HG02610 (cell line): ENCODE results near the gene GRM8.

Source experiments
- ATAC-seq: cut with Tn5 transposase; IDR thresholded peaks from one replicate; pipeline ENCODE4 v1.9.1; 2021; ENCODE audit warnings: mild to moderate bottlenecking, moderate library complexity; ENCODE audit not compliant: unreplicated experiment

GRM8 gene

DNA sequence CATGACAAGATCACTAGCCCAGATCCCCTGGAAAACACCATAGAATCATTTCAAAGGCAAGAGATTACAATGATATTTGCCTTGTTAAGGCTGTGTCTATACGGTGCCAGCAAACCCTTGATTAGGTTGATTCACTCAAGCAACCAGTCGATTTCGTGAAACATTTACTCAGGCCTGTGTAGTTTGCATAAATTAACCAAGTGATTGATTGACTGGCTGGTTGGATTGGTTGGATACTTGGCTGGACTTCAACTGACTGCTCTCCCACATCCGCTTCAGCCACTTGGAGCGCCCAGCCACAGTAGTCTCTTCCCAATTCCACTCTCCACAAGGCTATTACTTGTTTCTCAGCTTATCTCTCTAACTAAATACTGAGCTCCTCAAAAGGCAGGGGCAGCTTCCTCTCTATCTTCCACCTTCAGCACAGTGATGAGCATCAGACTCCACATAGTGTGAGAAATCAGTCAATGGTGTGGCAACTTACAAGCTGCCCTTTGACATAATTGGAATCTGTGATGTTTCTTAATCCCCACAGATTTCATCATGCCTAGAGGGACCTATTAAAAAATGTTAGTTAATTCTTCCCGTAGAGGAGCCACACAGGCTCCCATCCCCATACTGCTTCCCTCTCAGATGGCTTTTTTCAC, 217.4 kb downstream of the GRM8 start:
- ATAC-seq, result no peak

GRCh38 chr7:127034186-127034806, 218.4 kb downstream of the GRM8 start:
- no peak for ATAC-seq

DNA sequence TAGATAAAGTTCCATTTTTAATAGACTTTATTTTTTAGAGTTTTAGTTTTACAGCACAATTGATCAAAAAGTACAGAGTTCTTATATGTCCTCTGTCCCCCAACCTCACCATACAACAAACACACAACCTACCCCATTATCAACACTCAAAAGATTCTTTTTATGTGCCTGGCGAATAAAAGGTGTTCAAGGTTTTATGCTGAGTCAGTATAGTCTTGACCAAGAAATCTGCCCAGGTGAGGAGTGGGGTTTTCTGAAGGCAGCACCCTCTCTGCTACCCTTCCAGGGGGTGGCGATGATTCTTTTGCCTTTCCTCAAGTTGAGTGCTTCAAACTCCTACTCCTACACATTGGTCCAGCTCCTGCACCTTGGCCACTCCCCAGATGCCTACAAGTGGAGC, 222.9 kb downstream of the GRM8 start:
- ATAC-seq, result no peak

- ATAC-seq, result no peak
These were observed 230.9 kb downstream of the GRM8 start for GRCh38 chr7:127021857-127022256.

GRCh38 chr7:127021019-127021738, 231.6 kb downstream of the GRM8 start:
- no peak for ATAC-seq

DNA sequence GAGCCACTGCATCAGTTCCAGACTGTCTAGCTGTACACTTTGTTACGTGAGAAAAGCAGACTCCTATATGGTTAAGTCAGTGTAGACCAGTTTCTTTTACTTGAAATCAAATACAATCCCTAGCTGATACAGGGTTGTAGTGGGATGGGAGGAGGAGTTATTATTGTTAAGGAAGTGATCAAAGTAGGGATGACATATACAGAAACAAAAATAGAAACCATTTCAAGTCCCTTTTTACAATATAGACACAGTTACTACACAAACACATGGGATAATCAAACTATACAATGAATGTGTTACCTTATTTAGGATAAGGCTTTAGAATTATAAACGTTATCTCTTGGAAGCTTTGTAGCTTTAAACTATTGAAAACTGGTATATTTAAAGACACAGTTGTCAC, 233.9 kb downstream of the GRM8 start:
- no peak for ATAC-seq

GRCh38 chr7:127017196-127017595, 235.5 kb downstream of the GRM8 start:
- ATAC-seq, result no peak

DNA sequence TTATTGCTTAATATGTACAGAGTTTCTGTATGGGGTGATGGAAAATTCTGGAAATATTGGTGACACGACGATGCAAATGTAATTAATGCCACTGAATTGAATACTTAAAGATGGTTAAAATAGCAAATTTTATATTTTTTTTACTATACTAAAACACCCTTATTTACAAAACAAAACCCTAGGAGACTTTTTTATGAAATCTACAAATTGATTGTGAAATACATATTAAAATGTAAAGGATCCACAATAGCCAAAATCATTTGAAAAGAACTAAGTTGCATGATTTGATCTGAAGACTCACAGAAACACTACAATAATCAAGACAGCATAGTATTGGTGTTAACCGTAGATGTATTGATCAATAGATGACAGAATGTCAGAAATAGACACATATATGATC, 252.0 kb downstream of the GRM8 start:
- no peak for ATAC-seq

- ATAC-seq, result no peak
These were observed 256.1 kb downstream of the GRM8 start for GRCh38 chr7:126996659-126997058.

DNA sequence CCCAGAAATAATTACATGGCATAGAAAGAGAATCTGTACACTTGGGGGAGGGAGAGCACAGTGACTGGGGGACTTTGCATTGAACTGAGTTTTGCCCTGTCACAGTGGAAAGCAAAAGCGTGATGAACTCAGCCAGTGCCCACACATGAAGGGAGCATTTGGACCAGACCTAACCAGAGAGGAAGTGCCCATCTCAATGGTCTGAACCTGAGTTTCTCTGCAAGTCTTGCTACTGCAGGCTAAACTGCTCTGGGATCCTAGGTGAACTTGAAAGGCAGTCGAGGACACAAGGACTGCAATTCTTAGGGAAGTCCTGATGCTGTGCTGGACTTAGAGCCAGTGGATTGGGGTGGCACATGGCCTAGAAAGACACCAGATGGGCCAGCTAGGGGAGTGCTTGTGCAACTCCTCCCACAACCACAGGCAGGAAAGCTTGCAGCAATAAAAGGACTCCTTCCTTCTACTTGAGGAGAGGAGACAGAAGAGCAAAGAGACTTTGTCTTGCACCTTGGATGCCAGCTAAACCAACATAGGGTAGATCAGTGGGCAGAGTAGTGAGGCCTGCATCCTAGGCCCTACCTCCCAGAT, 259.0 kb downstream of the GRM8 start:
- no peak for ATAC-seq

- ATAC-seq, result no peak
These were observed 264.7 kb downstream of the GRM8 start for GRCh38 chr7:126988022-126988421.

- no peak for ATAC-seq
These were observed 273.0 kb downstream of the GRM8 start for GRCh38 chr7:126979722-126980121.

DNA sequence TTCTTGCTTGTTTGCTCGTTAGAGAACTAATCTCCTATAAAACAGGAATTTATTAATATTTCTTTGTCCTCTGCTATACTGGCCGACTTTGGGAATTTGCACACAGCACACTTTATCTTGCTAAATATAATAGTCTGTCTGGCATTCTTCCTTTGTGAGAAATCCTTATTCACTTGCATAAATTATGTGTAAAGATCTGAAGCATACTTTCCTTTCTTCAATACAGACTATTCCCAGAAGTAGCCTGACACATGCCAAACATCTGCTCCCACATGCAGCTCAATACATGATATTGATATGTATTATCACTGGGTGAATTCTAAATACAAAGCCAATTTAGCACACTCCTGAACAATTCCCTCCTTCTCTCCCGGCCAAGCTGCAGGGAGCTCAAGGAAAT, 273.9 kb downstream of the GRM8 start:
- no peak for ATAC-seq

- no peak for ATAC-seq
These were observed 279.7 kb downstream of the GRM8 start for GRCh38 chr7:126973066-126973465.

GRCh38 chr7:126972571-126972970, 280.2 kb downstream of the GRM8 start:
- no peak for ATAC-seq

GRCh38 chr7:126959649-126960048, 293.1 kb downstream of the GRM8 start:
- no peak for ATAC-seq

DNA sequence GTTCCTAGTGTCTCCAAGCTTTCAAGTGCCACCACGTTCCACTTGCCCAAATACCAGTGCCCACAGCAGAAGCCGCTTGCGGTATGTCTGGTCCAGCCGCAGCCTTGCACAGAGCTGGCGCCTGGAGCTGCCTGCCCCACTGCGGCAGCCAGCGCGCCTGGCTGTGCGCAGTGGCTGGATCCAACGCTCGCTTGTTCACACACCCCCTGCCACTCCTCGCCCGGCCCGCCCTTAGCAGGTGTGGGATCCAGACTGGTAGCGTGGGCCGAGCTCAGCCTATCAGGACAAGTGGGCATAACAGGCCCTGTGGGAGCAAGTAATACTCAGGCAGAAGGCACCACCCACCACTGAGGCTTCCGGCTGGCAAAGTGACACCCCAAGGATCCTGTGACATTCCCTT, 294.4 kb downstream of the GRM8 start:
- no peak for ATAC-seq

- ATAC-seq, result no peak
These were observed 295.3 kb downstream of the GRM8 start for GRCh38 chr7:126957443-126957842.

GRCh38 chr7:126953461-126953860, 299.3 kb downstream of the GRM8 start:
- no peak for ATAC-seq

DNA sequence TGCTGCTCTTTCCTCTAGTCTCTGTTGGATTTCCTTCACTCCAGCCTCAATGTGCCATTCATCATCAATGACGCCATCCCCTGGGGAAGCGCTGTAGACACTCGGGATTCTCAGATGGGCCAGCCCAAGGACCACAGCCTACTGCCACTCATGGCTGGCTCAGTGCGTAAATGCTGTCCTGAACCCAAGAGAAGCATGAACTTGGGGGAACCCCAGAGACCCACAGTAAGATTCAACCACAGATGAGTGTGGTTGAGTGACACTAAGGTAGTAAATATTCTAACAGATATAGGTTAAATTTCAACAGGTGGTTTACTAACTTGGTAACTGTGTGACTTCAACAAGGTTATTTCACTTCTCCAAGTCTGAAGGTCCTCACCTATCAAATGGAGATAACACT, 304.1 kb downstream of the GRM8 start:
- peak; percentile 73 for ATAC-seq

GRCh38 chr7:126940723-126941307, 311.9 kb downstream of the GRM8 start:
- no peak for ATAC-seq

DNA sequence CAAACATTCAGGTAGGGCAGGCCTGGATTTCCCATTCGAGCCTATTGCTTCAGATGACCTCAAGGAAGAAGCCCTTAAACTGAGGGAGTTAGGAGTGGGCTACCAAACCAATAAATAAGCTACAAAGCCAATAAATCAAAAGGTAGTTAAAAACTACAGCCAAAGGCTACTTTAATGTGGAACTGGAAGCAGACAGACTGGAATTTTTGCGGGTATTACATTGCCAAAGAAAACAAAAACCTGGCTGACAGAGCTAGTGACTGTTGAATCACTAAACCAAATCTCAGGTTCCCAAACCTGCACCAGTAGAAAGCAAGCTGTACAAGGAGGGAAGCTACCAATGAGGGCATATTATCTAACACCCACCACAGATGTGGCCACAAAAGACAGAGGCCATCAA, 315.6 kb downstream of the GRM8 start:
- ATAC-seq, result no peak
